GM18526 (cell line): ENCODE results near the gene ZFYVE21.

Experiments
- POLR2A ChIP-seq: IDR thresholded peaks from 3 replicates; pipeline ENCODE4 v1.6.1; 2011; ENCODE audit not compliant: insufficient read length; ENCODE audit errors: extremely low read depth

ZFYVE21 gene

DNA sequence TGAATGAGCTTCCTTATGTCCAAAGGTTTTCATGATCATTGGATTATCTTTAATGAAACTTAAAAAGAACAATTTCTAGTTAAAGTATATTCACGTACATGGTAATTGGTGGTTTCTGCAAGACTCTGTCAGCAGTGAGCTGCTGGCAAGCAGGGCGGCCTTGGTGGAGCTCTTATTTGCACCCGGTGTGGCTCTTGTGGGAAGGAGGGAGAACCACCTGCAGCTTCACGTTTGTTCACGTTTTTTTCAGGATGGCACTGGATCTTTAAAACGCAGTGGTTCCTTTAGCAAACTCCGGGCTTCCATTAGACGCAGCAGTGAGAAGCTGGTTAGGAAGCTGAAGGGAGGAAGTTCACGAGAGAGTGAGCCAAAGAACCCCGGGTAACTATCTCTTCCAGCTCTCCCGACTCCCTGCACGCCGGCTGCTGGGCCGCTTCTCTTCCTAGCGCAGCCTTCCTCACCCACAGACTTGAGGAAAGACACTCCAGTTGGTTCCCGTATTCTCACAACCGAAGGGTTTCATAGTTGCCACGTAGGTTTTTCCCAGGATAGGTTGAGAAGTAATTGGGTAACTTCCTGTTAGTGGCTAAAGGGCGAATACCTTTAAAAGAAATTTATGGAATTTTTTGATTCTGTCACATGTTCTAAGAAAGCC lies 28.7 kb upstream of the ZFYVE21 start:
- no peak for TF ChIP-seq POLR2A

DNA sequence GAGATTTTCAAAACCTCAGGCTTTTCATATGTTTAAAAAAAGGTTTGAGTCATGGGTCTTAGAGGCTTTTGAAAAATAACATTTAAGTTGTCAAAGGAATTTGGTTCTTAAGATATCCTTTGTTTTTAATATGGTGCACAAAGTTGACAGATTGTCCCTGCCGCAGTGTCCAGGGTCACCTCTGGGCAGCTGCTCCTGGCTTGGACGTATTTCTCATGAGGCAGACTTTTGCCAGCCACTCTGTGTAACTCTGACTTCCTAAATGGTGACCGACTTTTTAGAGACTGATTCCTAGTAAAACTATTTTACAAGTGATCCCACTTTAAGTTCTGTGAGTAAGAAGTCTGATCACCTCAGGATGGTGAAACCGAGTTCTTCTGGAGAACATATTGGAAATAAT lies 27.9 kb upstream of the ZFYVE21 start:
- TF ChIP-seq POLR2A = no peak

DNA sequence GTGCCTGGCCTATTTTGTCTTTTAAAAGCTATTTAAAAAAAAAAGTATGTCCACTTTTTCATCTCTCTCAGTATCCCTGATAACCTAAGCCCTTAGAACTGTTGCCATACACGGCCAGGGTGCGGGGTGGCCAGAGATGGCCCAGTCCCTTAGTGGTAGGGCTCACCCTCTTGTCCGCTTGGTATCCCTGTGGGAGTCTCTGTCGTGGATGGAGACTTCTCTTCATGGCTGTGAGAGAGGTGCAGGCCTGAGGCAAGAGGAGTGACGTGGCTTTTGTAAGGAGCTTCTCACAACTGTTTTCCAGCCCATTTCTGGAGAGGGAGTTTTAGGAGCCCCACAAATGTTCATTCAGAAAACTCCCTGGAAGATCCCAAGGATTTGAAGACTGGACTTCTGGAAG lies 27.2 kb upstream of the ZFYVE21 start:
- TF ChIP-seq POLR2A = no peak

DNA sequence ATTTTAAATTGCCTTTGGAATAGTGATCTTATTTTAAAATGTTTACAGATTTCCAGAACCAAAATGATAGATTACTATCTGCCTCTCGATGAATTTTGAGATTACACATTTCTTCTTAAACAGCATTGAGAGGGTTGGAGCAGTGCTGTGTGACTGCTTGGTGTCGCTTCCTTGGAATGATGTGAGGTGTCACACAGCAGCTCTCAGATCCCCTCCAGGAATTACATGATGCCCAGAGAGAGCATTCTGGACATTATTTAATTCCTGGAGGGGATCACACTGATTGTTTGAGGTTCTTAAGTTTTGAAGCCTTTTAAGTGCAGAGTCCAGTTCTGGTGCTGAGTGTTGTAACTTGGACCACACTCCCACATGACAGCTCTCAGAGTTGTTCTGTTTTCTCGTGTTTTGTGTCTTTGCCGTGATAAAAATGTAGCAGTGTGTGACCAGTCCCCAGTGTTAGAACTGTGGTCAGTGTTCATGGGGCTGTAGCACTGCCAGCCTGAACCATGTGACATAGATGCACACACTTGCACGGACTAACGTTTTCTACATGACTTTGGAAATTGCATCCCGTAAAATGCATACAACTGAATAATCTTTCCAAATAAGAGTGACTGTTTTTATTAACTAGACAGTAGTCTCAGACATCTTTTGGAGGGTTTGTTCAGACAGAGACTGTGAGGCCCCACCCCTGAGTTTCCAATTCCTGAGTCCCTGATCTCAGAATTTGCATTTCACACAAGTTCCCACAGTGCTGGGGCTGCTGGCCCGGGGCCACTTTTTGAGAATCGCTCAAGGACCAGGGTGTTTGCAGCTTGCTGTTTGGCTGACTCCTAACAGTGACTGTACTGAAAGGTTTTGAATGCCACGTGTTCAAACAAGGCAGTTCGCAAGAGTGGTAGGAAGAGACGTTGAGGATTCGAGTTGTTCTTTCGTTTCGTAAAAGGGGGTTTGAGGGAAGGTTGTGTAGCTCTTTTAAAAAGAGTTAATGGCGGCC lies 26.4 kb upstream of the ZFYVE21 start:
- no peak for TF ChIP-seq POLR2A

DNA sequence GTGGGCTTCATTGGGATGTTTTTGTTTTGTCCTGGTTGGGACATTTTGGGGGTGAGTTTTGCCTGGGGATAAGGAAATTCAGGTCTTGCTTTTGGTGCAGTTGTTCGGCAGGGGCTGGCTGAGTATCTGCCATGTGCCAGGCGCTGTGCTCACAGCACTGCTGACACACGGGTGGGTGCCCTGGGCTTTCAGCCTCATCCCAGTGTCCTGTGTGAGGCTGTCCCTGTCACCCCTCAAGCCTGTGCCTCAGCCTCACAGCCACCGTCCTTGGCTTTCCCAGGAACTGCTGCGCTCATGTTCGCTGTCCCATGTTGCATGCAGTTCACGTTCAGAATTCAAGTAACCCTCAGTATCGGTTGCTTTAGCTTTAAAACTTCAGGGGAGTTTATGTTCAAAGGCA lies 25.3 kb upstream of the ZFYVE21 start:
- TF ChIP-seq POLR2A = no peak

DNA sequence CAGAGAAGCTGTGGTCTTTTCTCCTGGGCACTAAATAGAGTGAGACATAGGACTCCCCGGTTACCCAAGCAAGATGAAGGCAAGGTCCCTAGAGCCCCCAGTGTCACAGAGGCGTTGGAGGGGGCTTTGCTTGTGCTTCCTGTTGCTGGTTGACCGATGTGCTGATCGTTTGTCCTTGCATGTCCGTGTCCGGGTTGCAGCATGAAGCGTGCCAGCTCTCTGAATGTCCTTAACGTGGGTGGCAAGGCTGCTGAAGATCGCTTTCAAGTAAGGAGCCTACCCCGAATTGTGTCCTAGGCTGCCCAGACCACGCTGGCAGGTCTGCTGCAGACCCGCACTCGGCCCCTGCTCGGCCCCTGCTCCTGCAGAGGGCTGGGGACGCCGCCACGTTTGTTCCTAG lies 23.5 kb upstream of the ZFYVE21 start:
- TF ChIP-seq POLR2A = no peak

DNA sequence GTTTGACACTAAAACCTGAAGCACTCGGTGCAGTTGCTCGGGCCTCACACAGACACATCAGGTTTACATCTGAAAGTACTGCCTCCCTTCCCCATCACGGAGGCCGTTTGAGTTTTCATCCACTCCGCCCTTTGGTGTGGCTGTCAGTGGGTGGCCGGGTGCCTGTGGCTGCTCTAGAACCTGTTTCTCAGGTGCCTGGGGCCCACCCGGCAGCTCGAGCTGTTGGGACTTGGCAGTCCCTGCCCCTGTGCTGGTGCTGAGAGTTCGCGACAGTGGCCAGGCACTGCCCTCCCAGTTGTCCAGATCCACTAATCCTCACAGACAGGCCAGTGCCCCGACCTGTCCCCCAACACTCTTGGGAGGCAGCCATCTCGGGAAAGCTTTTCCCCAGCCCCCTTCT lies 22.7 kb upstream of the ZFYVE21 start:
- TF ChIP-seq POLR2A = no peak

DNA sequence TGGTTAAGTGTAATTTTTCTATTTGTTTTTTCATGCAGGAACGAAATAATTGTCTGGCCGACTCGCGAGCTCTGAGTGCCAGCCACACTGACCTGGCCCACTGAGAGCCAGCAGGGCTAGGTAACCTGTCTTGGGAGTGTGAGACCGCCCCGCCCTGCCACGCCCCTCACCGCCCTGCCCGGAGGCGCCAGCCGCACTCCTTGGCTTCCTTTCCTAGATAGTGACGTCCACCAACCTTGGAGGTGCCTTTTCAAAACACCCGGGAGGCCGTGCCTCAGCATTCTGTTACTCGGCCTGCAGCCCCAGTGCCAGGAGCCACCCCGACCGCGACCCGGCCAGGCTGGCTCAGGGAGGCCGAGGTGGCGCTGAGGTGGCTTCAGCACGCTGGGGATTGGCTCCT lies 22.1 kb upstream of the ZFYVE21 start:
- TF ChIP-seq POLR2A = no peak

DNA sequence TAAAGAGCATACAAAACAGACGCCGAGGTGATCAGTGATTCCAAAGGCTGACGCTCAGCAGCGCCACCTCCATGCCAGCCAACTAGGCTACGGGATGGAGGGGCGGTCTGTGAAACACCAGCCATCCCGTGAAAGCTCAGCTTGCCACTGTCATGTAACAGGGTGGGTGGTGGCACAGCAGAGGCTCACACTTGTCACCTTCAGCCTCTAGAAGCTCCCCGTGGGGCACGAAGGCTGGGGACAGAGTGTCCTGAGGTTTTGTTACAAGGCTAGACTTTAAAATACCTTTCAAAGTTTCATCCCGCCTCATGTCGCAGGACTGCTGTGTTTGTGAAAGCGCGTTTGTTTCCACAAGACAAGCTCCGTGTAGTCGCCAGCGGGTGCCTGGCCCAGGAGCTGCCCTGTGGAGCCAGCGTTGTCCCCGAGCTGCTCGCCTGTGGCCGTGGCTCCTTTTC lies 21.0 kb upstream of the ZFYVE21 start:
- TF ChIP-seq POLR2A = no peak

DNA sequence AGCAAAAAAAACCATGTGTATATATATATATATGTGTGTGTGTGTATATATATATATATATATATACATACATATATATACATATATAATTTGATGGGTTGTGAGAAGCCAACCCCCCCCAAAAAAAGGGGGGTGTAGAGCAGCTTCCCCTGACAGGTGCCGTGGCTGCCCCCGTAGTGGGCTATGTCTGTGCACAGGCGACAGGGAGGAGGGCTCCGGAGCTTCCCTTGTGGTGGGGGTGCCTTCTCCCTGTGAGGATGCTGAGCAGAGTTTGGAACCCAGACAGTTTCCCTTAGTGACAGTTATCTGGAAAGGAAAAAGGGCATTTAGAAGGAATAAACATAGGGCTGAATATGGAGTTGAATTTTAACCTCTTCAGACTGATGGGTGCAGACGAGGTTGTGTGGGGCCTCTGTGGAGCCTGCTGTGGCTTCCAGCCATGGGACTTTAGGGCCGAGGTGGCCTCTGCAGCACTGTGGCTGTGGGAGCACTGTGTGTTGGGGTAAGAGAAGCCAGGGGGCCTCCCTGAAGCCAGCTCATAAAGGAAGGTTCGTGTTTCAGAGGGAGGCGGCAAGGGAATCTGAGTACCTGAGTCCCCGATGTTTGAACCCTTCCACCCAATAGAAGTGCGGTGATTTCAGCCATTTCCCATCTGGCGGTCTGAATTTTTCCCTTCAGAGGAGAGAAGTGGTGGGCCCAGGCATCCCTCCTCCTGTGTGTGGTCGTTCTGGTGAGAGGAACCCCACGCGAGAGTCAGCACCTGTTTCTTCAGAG lies 20.1 kb upstream of the ZFYVE21 start:
- no peak for TF ChIP-seq POLR2A

DNA sequence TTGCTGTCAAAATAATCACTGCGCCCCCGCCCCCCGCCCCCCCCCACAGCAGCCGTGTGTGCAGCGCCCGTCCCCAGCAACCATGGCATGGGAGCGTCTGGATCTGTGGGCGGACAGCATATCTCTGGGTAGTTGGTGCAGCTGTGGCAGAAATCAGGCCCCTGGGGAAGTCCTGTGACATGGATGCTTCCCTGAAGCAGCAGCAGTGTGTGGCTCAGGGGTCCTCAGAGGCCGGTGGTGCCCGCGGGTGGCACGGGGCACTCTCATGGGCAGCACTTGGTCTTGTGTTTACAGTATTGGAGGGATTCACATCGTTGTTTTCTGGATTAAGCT lies 19.6 kb upstream of the ZFYVE21 start:
- no peak for TF ChIP-seq POLR2A

DNA sequence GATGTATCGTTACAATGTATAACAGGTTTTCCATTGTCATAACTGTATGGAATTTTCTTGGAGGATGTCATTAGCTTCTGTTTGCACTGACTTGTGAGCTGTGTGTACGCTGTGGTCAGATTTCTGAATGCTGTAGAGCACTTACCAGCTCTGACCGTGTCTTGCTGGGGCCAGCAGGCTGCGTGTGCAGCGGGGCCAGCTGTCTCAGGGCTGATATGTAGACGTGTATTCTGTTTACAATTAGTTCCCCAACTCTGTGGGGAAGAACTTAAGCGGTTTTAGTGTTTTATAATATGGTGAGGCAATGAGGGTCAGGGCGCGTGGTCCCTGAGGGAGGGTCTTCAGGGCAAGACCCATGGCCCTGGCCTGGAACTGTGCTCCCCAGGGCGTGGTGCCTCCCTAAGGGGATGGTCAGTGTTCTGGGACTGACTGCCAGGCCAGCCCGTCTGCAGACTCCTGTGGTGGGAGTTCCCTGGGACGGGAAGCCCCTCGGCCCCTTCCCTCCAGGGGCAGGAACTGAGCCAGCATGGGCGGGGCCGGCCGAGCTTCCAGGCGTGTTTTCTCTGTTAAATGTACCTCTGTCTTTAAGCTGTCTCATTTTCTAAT lies 19.0 kb upstream of the ZFYVE21 start:
- no peak for TF ChIP-seq POLR2A

DNA sequence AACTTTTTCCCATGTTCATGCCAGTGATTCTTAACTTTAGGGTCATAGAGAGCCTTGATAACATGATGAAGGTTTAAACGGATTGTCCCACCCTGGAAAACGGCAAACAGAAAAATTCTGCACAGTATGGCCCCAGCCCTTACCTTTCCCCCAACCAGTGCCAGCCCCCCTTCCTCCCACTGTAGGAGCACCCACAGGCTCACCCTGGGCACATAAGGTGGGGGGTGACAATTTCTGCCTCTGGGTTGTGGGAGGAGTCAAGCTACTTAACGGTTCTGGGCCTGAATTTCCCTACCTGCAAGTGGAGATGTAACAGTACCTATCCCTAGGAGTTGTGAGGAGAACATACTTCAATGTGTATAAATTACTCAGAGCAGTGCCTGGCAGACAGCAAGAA lies 18.4 kb upstream of the ZFYVE21 start:
- no peak for TF ChIP-seq POLR2A

DNA sequence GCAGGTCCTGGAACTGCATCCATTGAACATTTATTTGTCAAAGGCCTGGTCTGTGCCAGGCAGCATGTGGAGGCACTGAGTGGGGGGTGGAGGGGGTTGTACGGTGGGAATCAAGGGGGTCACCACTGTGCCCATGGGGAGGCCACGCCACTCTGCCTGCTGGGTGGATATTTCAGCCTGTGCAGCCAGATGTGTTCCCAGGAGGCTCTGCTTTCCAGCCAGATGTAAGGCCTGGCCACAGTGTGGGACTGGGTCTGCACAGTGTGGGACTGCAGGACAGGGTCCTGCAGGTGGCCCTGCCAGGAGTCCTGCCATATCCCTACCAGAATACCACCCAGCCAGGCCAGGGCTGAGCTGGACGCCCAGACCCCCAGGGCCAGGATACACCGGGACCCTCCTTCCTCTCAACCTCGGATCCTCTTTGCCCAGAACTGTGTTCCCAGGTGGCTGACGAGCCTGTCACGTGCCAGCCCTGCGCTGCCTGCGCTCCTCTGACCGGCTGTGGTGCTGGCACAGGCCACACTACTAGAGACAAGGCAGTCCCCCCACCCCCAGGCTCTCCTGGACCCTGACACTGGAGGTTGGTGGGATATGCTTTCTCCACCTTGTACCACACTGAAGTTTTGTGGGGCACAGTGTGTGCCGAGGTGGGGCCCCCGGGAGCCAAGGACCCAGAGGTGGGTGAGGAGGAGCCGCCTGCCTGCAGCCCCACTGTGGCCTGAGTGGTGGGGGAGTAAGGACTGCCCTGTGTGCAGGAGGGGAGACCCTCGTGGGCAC lies 17.8 kb upstream of the ZFYVE21 start:
- TF ChIP-seq POLR2A = no peak
